ENCODE results near the gene VEPH1.

Gene VEPH1

GRCh38 chr3:157294491-157294890, 208.7 kb downstream of the VEPH1 start:
- DNase-seq: no peak

GRCh38 chr3:157290766-157291165, 212.4 kb downstream of the VEPH1 start:
- DNase-seq: no peak

- no peak for DNase-seq
These were observed 217.2 kb downstream of the VEPH1 start for GRCh38 chr3:157285966-157286365.

GRCh38 chr3:157285141-157285540, 218.1 kb downstream of the VEPH1 start:
- no peak for DNase-seq

GRCh38 chr3:157284688-157285087, 218.5 kb downstream of the VEPH1 start:
- no peak for DNase-seq

GRCh38 chr3:157282261-157283191, 220.7 kb downstream of the VEPH1 start:
- DNase-seq: no peak

GRCh38 chr3:157280786-157281185, 222.4 kb downstream of the VEPH1 start:
- DNase-seq: no peak

GRCh38 chr3:157280354-157280753, 222.9 kb downstream of the VEPH1 start:
- DNase-seq: no peak

GRCh38 chr3:157279237-157279636, 224.0 kb downstream of the VEPH1 start:
- DNase-seq: no peak

GRCh38 chr3:157276801-157277200, 226.4 kb downstream of the VEPH1 start:
- DNase-seq: no peak

GRCh38 chr3:157275832-157276231, 227.4 kb downstream of the VEPH1 start:
- DNase-seq: no peak

- no peak for DNase-seq
These were observed 228.5 kb downstream of the VEPH1 start for GRCh38 chr3:157274644-157275137.

GRCh38 chr3:157271283-157271882, 231.8 kb downstream of the VEPH1 start:
- DNase-seq: no peak

- DNase-seq: no peak
These were observed 235.2 kb downstream of the VEPH1 start for GRCh38 chr3:157268026-157268425.

- no peak for DNase-seq
These were observed 237.3 kb downstream of the VEPH1 start for GRCh38 chr3:157265931-157266330.

- DNase-seq: no peak
These were observed 240.2 kb downstream of the VEPH1 start for GRCh38 chr3:157263027-157263426.

GRCh38 chr3:157261000-157261399, 242.2 kb downstream of the VEPH1 start:
- DNase-seq: no peak

- no peak for DNase-seq
These were observed 243.4 kb downstream of the VEPH1 start for GRCh38 chr3:157259825-157260224.

- DNase-seq: no peak
These were observed 246.1 kb downstream of the VEPH1 start for GRCh38 chr3:157257101-157257500.

GRCh38 chr3:157255797-157256196, 247.4 kb downstream of the VEPH1 start:
- DNase-seq: no peak

- no peak for DNase-seq
These were observed 251.5 kb downstream of the VEPH1 start for GRCh38 chr3:157251685-157252084.

GRCh38 chr3:157249606-157250005, 253.6 kb downstream of the VEPH1 start:
- no peak for DNase-seq

GRCh38 chr3:157248590-157249422, 254.4 kb downstream of the VEPH1 start:
- no peak for DNase-seq

All from NCI-H1048 (cell line).